Endothelial cell (in vitro differentiated cells): ENCODE measurements around the gene ZNF292. TPM values are rescaled to one million over a fixed set of nuclear protein-coding genes. Genes with fewer than 3 reads are reported as not detected.

Source experiments
- DNase-seq: peaks from one replicate; pipeline ENCODE4 v3.0.0; 2021; ENCODE audit warnings: low spot score
- H3K27ac Mint-ChIP-seq: one replicate; pipeline ENCODE4 v1.8.0; 2021; ENCODE audit warnings: mixed read lengths, inconsistent platforms; ENCODE audit not compliant: unreplicated experiment
- H3K27me3 Mint-ChIP-seq: one replicate; pipeline ENCODE4 v1.8.0; 2021; ENCODE audit warnings: mild to moderate bottlenecking, moderate library complexity, mixed read lengths, inconsistent platforms; ENCODE audit not compliant: unreplicated experiment
- H3K36me3 Mint-ChIP-seq: one replicate; pipeline ENCODE4 v1.8.0; 2021; ENCODE audit warnings: mild to moderate bottlenecking, low read depth, mixed read lengths, inconsistent platforms; ENCODE audit not compliant: unreplicated experiment
- H3K4me1 Mint-ChIP-seq: one replicate; pipeline ENCODE4 v1.8.0; 2021; ENCODE audit warnings: mild to moderate bottlenecking, mixed read lengths, inconsistent platforms; ENCODE audit not compliant: unreplicated experiment
- H3K4me3 Mint-ChIP-seq: one replicate; pipeline ENCODE4 v1.8.0; 2021; ENCODE audit warnings: mild to moderate bottlenecking, mixed read lengths, inconsistent platforms; ENCODE audit not compliant: unreplicated experiment
- H3K9me3 Mint-ChIP-seq: one replicate; pipeline ENCODE4 v1.8.0; 2021; ENCODE audit warnings: mixed read lengths, inconsistent platforms; ENCODE audit not compliant: unreplicated experiment
- total RNA-seq: library from RNA; stranded (reverse); fragmentation: NEBNext Ultra II Directional; extraction: Animal tissue kit (Norgen Biotek cat#: 25700); gene quantifications from one replicate; pipeline ENCODE4 v1.2.1, GENCODE V29; 2021; ENCODE audit not compliant: unreplicated experiment
- TF ChIP-seq, protein P1 (sequence below): fragments of 200-600 bp; sonication (generic); IDR thresholded peaks from one replicate; pipeline ENCODE4 v1.5.0; 2021; ENCODE audit warnings: antibody characterized with exemption; ENCODE audit not compliant: unreplicated experiment

ZNF292 gene
- total RNA-seq, 1 donor from 2014 or later, result 40.9 TPM

DNA sequence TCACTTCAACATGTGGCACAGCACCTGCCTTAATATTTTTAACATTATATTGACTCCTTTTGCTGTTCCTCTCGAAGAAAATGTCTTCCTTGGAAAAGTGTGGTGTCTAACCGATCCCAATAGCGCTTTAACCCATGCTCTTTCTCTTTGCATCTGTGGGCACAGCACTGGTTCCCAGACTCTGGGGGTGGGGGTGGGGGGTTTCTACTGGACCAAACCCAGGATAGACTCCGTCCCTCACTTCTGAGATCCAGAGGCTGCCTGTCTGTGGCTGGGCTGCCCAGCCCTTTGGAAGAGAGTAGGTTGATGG lies 3.9 kb upstream of the ZNF292 start:
- Mint-ChIP-seq H3K27me3 (peaks cover 14% of the 10 kb centered on the region), H3K4me1 (peaks cover 17% of the 10 kb centered on the region), H3K27ac (no peak overlapping the region), H3K36me3 (peaks cover 3% of the 10 kb centered on the region), H3K4me3 (no peak overlapping the region), H3K9me3 (no peaks in the 10 kb centered on the region)
- no peak for DNase-seq
- TF ChIP-seq, protein P1, sequence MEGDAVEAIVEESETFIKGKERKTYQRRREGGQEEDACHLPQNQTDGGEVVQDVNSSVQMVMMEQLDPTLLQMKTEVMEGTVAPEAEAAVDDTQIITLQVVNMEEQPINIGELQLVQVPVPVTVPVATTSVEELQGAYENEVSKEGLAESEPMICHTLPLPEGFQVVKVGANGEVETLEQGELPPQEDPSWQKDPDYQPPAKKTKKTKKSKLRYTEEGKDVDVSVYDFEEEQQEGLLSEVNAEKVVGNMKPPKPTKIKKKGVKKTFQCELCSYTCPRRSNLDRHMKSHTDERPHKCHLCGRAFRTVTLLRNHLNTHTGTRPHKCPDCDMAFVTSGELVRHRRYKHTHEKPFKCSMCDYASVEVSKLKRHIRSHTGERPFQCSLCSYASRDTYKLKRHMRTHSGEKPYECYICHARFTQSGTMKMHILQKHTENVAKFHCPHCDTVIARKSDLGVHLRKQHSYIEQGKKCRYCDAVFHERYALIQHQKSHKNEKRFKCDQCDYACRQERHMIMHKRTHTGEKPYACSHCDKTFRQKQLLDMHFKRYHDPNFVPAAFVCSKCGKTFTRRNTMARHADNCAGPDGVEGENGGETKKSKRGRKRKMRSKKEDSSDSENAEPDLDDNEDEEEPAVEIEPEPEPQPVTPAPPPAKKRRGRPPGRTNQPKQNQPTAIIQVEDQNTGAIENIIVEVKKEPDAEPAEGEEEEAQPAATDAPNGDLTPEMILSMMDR, result no peak

- no peak overlapping the region for H3K27ac Mint-ChIP-seq
- peaks cover 22% of the 10 kb centered on the region for H3K4me1 Mint-ChIP-seq
- H3K4me3 Mint-ChIP-seq, result peak overlapping the region; percentile 81
- no peaks in the 10 kb centered on the region for H3K9me3 Mint-ChIP-seq
- H3K27me3 Mint-ChIP-seq, result peaks cover 14% of the 10 kb centered on the region
- H3K36me3 Mint-ChIP-seq, result peaks cover 4% of the 10 kb centered on the region
- peak; percentile 58 for DNase-seq
- TF ChIP-seq, protein P1, result no peak
Observed at GRCh38 chr6:87151781-87152525, 3.4 kb upstream of the ZNF292 start.

DNA sequence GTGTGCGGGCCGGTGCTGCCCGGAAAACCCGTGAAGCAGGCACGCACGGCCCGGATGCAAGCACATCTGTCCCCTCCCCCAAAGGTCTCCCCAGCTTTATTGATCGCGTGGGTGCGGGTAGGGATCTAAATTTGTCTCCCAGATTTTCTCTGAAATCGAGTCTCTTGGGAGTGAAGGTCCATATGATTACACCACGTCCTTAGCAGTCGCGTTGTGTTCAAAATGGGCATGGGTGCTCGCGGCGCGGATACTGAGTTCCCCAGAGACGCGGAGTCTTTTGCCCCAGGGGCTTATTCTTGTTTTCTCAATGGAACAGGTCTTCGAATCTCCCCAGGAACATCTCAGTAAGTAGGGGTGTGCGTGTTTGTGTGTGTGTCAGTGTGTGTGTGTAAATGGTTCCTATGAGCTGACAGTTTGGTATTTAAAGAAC lies 2.8 kb upstream of the ZNF292 start:
- H3K4me1 Mint-ChIP-seq, result peaks cover 23% of the 10 kb centered on the region
- TF ChIP-seq, protein P1, result no peak
- H3K27me3 Mint-ChIP-seq, result peaks cover 14% of the 10 kb centered on the region
- H3K4me3 Mint-ChIP-seq, result peak overlapping the region; percentile 81
- H3K9me3 Mint-ChIP-seq, result no peaks in the 10 kb centered on the region
- no peak for DNase-seq
- peaks cover 4% of the 10 kb centered on the region for H3K36me3 Mint-ChIP-seq
- H3K27ac Mint-ChIP-seq, result peak overlapping the region; percentile 46

DNA sequence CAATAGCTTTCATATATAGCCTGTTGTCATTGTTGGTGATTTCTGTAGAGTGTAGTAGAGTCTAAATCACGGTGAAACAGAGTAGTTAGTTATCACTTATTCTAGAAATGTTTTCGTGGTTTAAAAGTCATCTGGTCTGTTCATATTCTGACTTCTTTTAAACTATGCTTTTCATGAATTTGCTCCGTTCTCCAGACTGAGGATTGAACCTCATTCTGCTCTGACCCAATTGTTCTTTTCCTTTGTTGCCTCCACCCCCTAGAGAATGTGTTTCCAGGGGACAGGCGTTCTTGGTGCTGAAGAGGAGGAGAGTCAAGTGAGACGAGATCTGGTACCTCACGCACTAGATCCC lies 748 bp upstream of the ZNF292 start:
- Mint-ChIP-seq H3K9me3 (no peaks in the 10 kb centered on the region), H3K4me3 (peak overlapping the region; percentile 97)

More for the DNA sequence above, 748 bp upstream of the ZNF292 start:
- DNase-seq, result no peak
- H3K4me1 Mint-ChIP-seq, result peaks cover 23% of the 10 kb centered on the region
- peaks cover 4% of the 10 kb centered on the region for H3K36me3 Mint-ChIP-seq
- peaks cover 14% of the 10 kb centered on the region for H3K27me3 Mint-ChIP-seq
- H3K27ac Mint-ChIP-seq, result peak overlapping the region; percentile 91
- TF ChIP-seq, protein P1, result no peak
